T-cell (primary cell): ENCODE measurements around the gene STARD9. TPM values are rescaled to one million over a fixed set of nuclear protein-coding genes. Genes with fewer than 3 reads are reported as not detected.

Experiments
- ATAC-seq, 4 experiments: fragments of 200-7000 bp in 3 of 4; fragments of 150-1000 bp in 1 of 4; cut with Tn5 transposase; replicated peaks in 1 of 4; 1 replicate in 3 of 4; 2 replicates in 1 of 4; pipeline ENCODE4 v1.10.0; 2021; ENCODE audit warnings: moderate library complexity in 3 of 4, mild to moderate bottlenecking in 2 of 4, moderate number of reproducible peaks in 1 of 4
- CTCF ChIA-PET, 2 donors: fragments of 300-600 bp; sonication (Branson Sonifier 250); formaldehyde crosslinking; loops; one replicate each; lab custom pipeline; 2022; ENCODE audit warnings: antibody characterized with exemption in 2 of 2; lab: Charles Lee
- POLR2A ChIA-PET, 2 donors: fragments of 300-600 bp; sonication (Branson Sonifier 250); formaldehyde crosslinking; loops; one replicate each; lab custom pipeline; 2022; ENCODE audit warnings: antibody characterized with exemption in 2 of 2; lab: Charles Lee
- DNase-seq, 35 experiments: peaks; one replicate each; pipeline versions ENCODE4 v3.0.0 to v3.0.0-alpha.2; 2013 to 2023
- H3K27ac ChIP-seq: one replicate; pipeline ENCODE4 v1.5.1; 2013; ENCODE audit warnings: low read length
- H3K27me3 ChIP-seq, 2 experiments: replicated peaks in 1 of 2; 1 replicate in 1 of 2; 2 replicates in 1 of 2; pipeline versions ENCODE4 v1.6.1 to v1.7.0; 2013; ENCODE audit warnings: low read length in 1 of 2, mixed read lengths in 1 of 2; ENCODE audit not compliant: control insufficient read depth in 2 of 2, insufficient read depth in 2 of 2; ENCODE audit errors: extremely low read depth in 1 of 2
- H3K36me3 ChIP-seq, 2 donors: 1 replicate in 1 of 2; 2 replicates in 1 of 2; pipeline versions ENCODE4 v1.6.1 to v1.7.0; 2013; ENCODE audit warnings: low read length in 1 of 2; ENCODE audit not compliant: control insufficient read depth in 2 of 2, insufficient read depth in 1 of 2; ENCODE audit errors: extremely low read depth in 1 of 2
- H3K4me1 ChIP-seq, 2 experiments: 1 replicate in 1 of 2; 2 replicates in 1 of 2; pipeline versions ENCODE4 v1.6.1 to v1.7.0; 2013; ENCODE audit warnings: low read length in 2 of 2, mixed read lengths in 1 of 2; ENCODE audit not compliant: insufficient read depth in 2 of 2, control insufficient read depth in 1 of 2; ENCODE audit errors: extremely low read depth in 1 of 2
- H3K4me3 ChIP-seq, 2 donors: 1 replicate in 1 of 2; 2 replicates in 1 of 2; pipeline versions ENCODE4 v1.5.1 to v1.7.0; 2013; ENCODE audit warnings: mild to moderate bottlenecking in 2 of 2, low read length in 1 of 2, moderate library complexity in 1 of 2; ENCODE audit not compliant: control insufficient read depth in 1 of 2; ENCODE audit errors: extremely low read depth in 1 of 2
- H3K9me3 ChIP-seq: 2 replicates; pipeline ENCODE4 v1.7.0; 2013
- H3K27ac Mint-ChIP-seq, 2 donors: one replicate each; pipeline ENCODE4 v1.8.0; 2020 to 2021; ENCODE audit warnings: mild to moderate bottlenecking in 2 of 2, mixed read lengths in 2 of 2
- H3K27me3 Mint-ChIP-seq, 2 donors: one replicate each; pipeline ENCODE4 v1.8.0; 2021 to 2022; ENCODE audit warnings: mixed read lengths in 2 of 2
- H3K36me3 Mint-ChIP-seq: one replicate; pipeline ENCODE4 v1.8.0; 2021; ENCODE audit warnings: mixed read lengths
- H3K4me1 Mint-ChIP-seq, 3 donors: one replicate each; pipeline ENCODE4 v1.8.0; 2020 to 2022; ENCODE audit warnings: mixed read lengths in 3 of 3, mild to moderate bottlenecking in 1 of 3
- H3K4me3 Mint-ChIP-seq, 3 donors: one replicate each; pipeline ENCODE4 v1.8.0; 2020 to 2022; ENCODE audit warnings: mild to moderate bottlenecking in 3 of 3, mixed read lengths in 3 of 3, moderate library complexity in 3 of 3
- H3K9me3 Mint-ChIP-seq, 3 donors: one replicate each; pipeline ENCODE4 v1.8.0; 2020 to 2022; ENCODE audit warnings: mixed read lengths in 3 of 3
- WGBS: methylation state at CpG from one replicate; pipeline ENCODE4 v1.1.5; 2013; ENCODE audit warnings: missing lambda C conversion rate; ENCODE audit not compliant: insufficient coverage; 5-methylcytosine and 5-hydroxymethylcytosine counted together
- total RNA-seq, 35 experiments: library from RNA in 6 of 35; stranded (reverse) in 6 of 35; fragments of 120-200 nt in 1 of 35; gene quantifications; one replicate each; pipeline versions ENCODE4 v1.2.1 to v1.2.4 and lab custom pipeline; 2013 to 2026

STARD9 gene
- total RNA-seq, 5 donors from 2014 or later (not counting 1 experiment from before 2014, with no cell fraction given) = 6.6 to 10.6 (median 8.8) TPM

DNA sequence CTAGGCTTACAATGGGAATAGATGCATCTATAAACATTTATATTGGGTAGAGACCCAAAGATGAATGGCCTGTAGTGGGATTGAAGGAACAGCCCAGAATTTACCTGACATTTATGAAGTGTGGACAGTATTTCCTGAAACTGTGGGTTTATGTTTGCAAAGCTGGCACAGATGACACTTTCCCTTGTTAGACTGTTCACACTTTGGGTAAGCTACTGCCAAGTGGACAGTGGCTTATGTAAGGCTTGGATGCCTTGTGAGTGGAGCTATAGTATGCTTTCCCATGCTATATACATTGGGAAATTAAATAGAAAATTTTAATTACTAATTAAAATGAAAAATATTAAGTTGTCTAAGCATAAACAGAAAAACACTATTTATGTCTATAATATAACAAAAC is 48.5 kb downstream of the STARD9 start:
- no peaks in the 10 kb centered on the region for H3K27me3 Mint-ChIP-seq
- H3K36me3 Mint-ChIP-seq = no peaks in the 10 kb centered on the region
- H3K27ac Mint-ChIP-seq = no peak overlapping the region
- ATAC-seq = no peak
- no peak overlapping the region for H3K4me3 Mint-ChIP-seq
- no peaks in the 10 kb centered on the region for H3K4me1 ChIP-seq
- H3K9me3 Mint-ChIP-seq = no peaks in the 10 kb centered on the region
- H3K4me1 Mint-ChIP-seq = peaks cover 0 to 2% (median 0%) of the 10 kb centered on the region in 3 donors
- no peak overlapping the region for H3K4me3 ChIP-seq
- H3K27ac ChIP-seq = no peak overlapping the region
- ChIA-PET CTCF (no interaction called here), POLR2A (no interaction called here)
- H3K9me3 ChIP-seq = no peaks in the 10 kb centered on the region
- no peaks in the 10 kb centered on the region for H3K36me3 ChIP-seq
- no peaks in the 10 kb centered on the region for H3K27me3 ChIP-seq
- DNase-seq = no peak

DNA sequence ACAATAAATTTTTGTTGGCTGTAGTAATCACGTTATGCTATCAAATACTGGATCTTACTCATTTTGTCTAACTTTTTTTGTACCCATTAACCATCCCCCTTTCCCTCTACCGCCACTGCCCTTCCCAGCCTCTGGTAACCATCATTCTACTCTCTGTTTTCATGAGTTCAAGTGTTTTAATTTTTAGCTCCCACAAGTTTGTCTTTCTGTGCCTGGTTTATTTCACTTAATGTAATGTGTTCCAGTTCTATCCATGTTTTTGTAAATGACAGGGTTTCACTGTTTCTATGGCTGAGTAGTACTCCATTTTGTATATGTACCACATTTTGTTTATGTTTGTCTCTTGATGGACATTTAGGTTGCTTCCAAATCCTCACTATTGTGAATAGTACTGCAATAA is 52.1 kb downstream of the STARD9 start:
- ChIA-PET POLR2A (no interaction called here), CTCF (no interaction called here)
- Histone ChIP-seq H3K4me3 (no peak overlapping the region), H3K4me1 (no peaks in the 10 kb centered on the region), H3K27ac (no peak overlapping the region), H3K27me3 (no peaks in the 10 kb centered on the region), H3K36me3 (no peaks in the 10 kb centered on the region), H3K9me3 (no peaks in the 10 kb centered on the region)
- no peaks in the 10 kb centered on the region for H3K27me3 Mint-ChIP-seq
- H3K4me3 Mint-ChIP-seq = no peak overlapping the region
- 92% methylated on average over 2 of the region's 2 CpGs for WGBS
- H3K36me3 Mint-ChIP-seq = no peaks in the 10 kb centered on the region
- ATAC-seq (no peak), DNase-seq (no peak)
- no peak overlapping the region for H3K27ac Mint-ChIP-seq
- H3K4me1 Mint-ChIP-seq = no peaks in the 10 kb centered on the region
- no peaks in the 10 kb centered on the region for H3K9me3 Mint-ChIP-seq

DNA sequence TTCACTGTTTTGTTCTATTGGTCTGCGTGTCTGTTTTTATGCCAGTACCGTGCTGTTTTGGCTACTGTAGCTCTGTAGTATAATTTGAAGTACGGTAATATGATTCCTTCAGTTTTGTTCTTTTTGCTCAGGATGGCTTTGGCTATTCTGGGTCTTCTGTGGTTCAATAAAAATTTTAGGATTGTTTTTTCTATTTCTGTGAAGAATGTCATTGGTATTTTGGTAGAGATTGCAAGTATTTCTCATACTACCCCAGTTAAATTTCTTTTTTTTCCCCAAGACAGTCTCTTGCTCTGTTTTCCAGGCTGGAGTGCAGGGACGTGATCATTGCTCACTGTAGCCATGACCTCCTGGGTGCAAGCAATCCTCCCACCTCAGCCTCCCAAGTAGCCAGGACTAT is 53.4 kb downstream of the STARD9 start:
- no peak for ATAC-seq
- Mint-ChIP-seq H3K4me1 (no peaks in the 10 kb centered on the region), H3K4me3 (no peak overlapping the region), H3K36me3 (no peaks in the 10 kb centered on the region), H3K27me3 (no peaks in the 10 kb centered on the region), H3K27ac (no peak overlapping the region), H3K9me3 (no peaks in the 10 kb centered on the region)
- CTCF ChIA-PET = no interaction called here
- no peaks in the 10 kb centered on the region for H3K27me3 ChIP-seq
- no peaks in the 10 kb centered on the region for H3K9me3 ChIP-seq
- WGBS = 100% methylated on average over 3 of the region's 4 CpGs
- no peak for DNase-seq
- no peaks in the 10 kb centered on the region for H3K4me1 ChIP-seq
- no peak overlapping the region for H3K4me3 ChIP-seq
- POLR2A ChIA-PET = no interaction called here
- no peak overlapping the region for H3K27ac ChIP-seq
- no peaks in the 10 kb centered on the region for H3K36me3 ChIP-seq

DNA sequence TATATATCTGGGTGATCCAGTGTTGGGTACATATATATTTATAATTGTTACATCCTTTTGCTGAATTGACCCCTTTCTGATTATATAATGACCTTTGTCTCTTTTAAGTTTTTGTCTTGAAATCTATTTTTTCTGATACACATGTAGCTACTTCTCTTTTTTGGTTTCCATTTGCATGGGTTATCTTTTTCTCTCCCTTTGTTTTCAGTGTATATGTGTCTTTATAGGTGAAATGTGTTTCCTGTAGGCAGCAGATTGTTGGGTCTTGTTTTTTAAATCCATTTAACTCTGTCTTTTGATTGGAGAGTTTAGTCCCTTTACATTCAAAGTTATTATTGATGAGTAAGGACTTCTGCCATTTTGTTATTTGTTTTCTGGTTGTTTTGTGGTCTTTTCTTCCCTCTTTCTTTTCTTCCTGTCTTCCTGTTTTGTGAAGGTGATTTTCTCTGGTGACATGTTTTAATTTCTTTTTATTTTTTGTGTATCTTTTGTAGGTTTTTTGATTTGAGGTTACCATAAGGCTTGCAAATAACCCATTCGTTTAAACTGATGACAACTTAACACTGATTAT is 56.8 kb downstream of the STARD9 start:
- ATAC-seq (no peak), DNase-seq (no peak)
- POLR2A ChIA-PET = no interaction called here
- no peak overlapping the region for H3K27ac ChIP-seq
- Mint-ChIP-seq H3K27ac (no peak overlapping the region), H3K36me3 (peaks cover 3% of the 10 kb centered on the region), H3K4me1 (no peaks in the 10 kb centered on the region), H3K27me3 (no peaks in the 10 kb centered on the region), H3K9me3 (no peaks in the 10 kb centered on the region), H3K4me3 (no peak overlapping the region)
- no peaks in the 10 kb centered on the region for H3K36me3 ChIP-seq
- no peak overlapping the region for H3K4me3 ChIP-seq
- CTCF ChIA-PET = interaction anchor here in 1 of 2 donors (0.6 to 0.7 kb wide), 2 partner anchors 17 to 767 kb away, joined by 3 read pairs; no protein-coding TSS in a partner anchor
- no peaks in the 10 kb centered on the region for H3K4me1 ChIP-seq
- H3K9me3 ChIP-seq = no peaks in the 10 kb centered on the region
- no CpG with 5 or more reads among the region's 1 CpG for WGBS
- H3K27me3 ChIP-seq = no peaks in the 10 kb centered on the region

DNA sequence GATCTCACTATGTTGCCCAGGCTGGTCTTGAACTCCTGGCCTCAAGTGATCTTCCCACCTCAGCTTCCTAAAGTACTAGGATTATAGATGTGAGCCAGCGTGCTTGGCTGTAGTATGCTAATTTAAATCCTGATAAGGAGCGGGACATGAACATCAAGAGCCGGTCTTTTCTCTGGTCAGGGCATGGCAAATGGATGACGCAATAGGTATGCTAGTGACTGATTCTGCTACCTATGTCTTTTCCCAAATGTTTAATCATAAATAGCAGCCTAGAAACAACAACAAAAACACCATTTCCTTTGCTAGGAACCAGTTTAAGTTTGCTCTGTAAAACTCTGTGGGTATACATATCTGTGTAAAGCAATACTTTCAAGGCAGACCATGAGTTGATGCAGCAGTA is 64.7 kb downstream of the STARD9 start:
- H3K4me1 ChIP-seq = no peaks in the 10 kb centered on the region
- ATAC-seq (no peak), DNase-seq (no peak)
- H3K27me3 ChIP-seq = no peaks in the 10 kb centered on the region
- peaks cover 0 to 4% of the 10 kb centered on the region in 2 donors for H3K36me3 ChIP-seq
- H3K9me3 ChIP-seq = no peaks in the 10 kb centered on the region
- H3K27me3 Mint-ChIP-seq = no peaks in the 10 kb centered on the region
- ChIA-PET CTCF (interaction anchor here in 1 of 2 donors (0.8 kb wide), 1 partner anchor 187 kb away, joined by 3 read pairs; no protein-coding TSS in a partner anchor), POLR2A (interaction anchor here in 1 of 2 donors (0.7 kb wide), 1 partner anchor 56 kb away, joined by 5 read pairs; no protein-coding TSS in a partner anchor)
- H3K4me1 Mint-ChIP-seq = no peaks in the 10 kb centered on the region
- H3K4me3 Mint-ChIP-seq = no peak overlapping the region
- H3K9me3 Mint-ChIP-seq = no peaks in the 10 kb centered on the region
- H3K27ac ChIP-seq = no peak overlapping the region
- no peak overlapping the region for H3K4me3 ChIP-seq
- no peak overlapping the region for H3K27ac Mint-ChIP-seq
- no CpG with 5 or more reads among the region's 4 CpGs for WGBS
- H3K36me3 Mint-ChIP-seq = peaks cover 15% of the 10 kb centered on the region

DNA sequence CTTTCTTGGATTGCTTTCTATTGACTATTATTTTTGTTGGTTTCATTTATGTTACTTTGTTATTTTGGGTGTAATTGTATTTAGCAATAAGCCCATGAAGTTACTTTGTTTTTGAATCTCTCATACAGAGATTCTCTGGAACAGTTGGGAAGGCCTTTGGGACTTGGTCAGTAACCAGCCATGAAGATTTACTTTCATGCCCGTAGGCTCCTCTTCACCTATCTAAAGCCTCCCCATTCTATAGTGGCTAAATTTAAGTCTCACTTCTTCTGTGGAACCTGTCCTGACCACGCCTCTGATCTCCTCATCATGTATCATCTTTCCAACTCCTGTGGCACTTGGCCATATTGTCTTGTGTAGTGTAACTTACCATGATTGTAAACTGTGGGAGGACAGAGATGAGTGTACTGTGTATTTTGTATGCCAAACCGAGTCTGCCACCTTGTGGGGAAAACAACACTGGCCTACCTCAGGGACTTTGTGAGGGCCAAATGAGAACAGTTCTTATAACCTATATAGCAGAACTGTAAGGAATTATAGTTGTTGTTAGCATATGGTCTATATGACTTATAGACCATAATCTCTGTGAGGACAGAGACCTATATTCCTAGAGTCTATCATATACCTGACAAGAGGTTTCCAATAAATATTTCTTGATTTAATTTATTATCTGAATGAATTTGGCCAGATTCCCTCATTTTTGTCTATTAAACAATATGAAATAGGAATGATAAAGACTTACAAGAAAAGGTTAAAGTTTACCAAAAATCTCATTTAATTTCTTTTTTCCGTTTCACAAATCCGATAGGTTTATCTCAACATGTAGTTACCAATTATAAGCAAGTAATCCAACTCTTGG is 75.0 kb downstream of the STARD9 start:
- no peaks in the 10 kb centered on the region for H3K36me3 ChIP-seq
- H3K27me3 Mint-ChIP-seq = no peaks in the 10 kb centered on the region
- ATAC-seq (peak; percentile 75 to 85 (median 80)), DNase-seq (peak in 34 of 35 experiments; percentile 20 to 72 (median 45))
- H3K9me3 Mint-ChIP-seq = no peaks in the 10 kb centered on the region
- peaks cover 1 to 13% (median 6%) of the 10 kb centered on the region in 3 donors for H3K4me1 Mint-ChIP-seq
- H3K27ac Mint-ChIP-seq = no peak overlapping the region
- H3K27me3 ChIP-seq = no peaks in the 10 kb centered on the region
- no peak overlapping the region for H3K4me3 Mint-ChIP-seq
- no CpG with 5 or more reads among the region's 5 CpGs for WGBS
- peaks cover 5% of the 10 kb centered on the region for H3K36me3 Mint-ChIP-seq
- ChIA-PET POLR2A (interaction anchor here in 1 of 2 donors (0.6 to 0.7 kb wide), 2 partner anchors 29 to 140 kb away, joined by 6 to 12 read pairs; no protein-coding TSS in a partner anchor), CTCF (no interaction called here)
- no peaks in the 10 kb centered on the region for H3K9me3 ChIP-seq
- H3K4me1 ChIP-seq = no peaks in the 10 kb centered on the region
- no peak overlapping the region for H3K27ac ChIP-seq
- H3K4me3 ChIP-seq = no peak overlapping the region
